Prostate gland (tissue), 1 donor: ENCODE data around the gene AAR2.

Experiments used
- POLR2A ChIP-seq: fragments of 450-650 bp; IDR thresholded peaks from one replicate; pipeline ENCODE4 v1.6.1; 2016; ENCODE audit warnings: antibody characterized with exemption, mild to moderate bottlenecking
- POLR2AphosphoS5 ChIP-seq: sonication (generic); formaldehyde crosslinking; IDR thresholded peaks from one replicate; pipeline ENCODE4 v1.6.1; 2017; ENCODE audit warnings: antibody characterized with exemption

DNA sequence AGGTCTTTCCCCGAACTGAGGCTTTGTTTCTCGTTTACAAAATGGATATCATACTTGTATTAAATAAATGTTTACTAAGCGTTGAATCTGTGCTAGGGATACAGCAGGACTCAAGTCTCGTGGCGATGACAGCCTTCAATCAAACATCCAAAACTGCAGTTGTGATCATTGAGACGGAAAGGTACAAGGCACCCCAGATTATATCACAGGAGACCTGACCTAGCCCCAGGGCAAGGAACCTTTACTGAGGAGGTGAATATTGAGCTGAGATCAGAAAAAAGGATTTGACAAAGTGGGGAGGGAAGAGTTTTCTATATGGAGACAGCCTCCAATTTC lies 476 bp downstream of the AAR2 start:
- no peak for TF ChIP-seq POLR2A
- no peak for TF ChIP-seq POLR2AphosphoS5
